PFSK-1 (cell line): ENCODE data around the gene FANCC.

Source experiments
- FOXP2 ChIP-seq: optimal IDR thresholded peaks from 2 replicates; pipeline ENCODE3; 2011; ENCODE audit warnings: borderline replicate concordance, control low read depth, inconsistent platforms; ENCODE audit not compliant: insufficient read depth; ENCODE audit errors: extremely low read length, extremely low read depth
- POLR2AphosphoS5 ChIP-seq: IDR thresholded peaks from 2 replicates; pipeline ENCODE4 v1.6.1; 2012; ENCODE audit warnings: low read depth, mild to moderate bottlenecking, control low read depth, low read length, moderate library complexity
- REST ChIP-seq, 2 experiments: IDR thresholded peaks; 2 replicates each; pipeline versions ENCODE4 v1.6.1 to v1.8.0; 2011 to 2012; ENCODE audit warnings: low read depth in 2 of 2, low read length in 2 of 2, control low read depth in 1 of 2, inconsistent platforms in 1 of 2, mild to moderate bottlenecking in 1 of 2, moderate library complexity in 1 of 2; ENCODE audit not compliant: insufficient read depth in 1 of 2
- SIN3A ChIP-seq: IDR thresholded peaks from 2 replicates; pipeline ENCODE4 v1.6.1; 2012; ENCODE audit warnings: mild to moderate bottlenecking, low read length, moderate library complexity, borderline replicate concordance; ENCODE audit not compliant: insufficient read depth
- TAF1 ChIP-seq: IDR thresholded peaks from 2 replicates; pipeline ENCODE4 v1.6.1; 2012; ENCODE audit warnings: low read length, control low read depth, borderline replicate concordance; ENCODE audit not compliant: insufficient read depth

Gene FANCC

GRCh38 chr9:95182854-95183563 lies 134.5 kb downstream of the FANCC start:
- TF ChIP-seq POLR2AphosphoS5, result no peak

GRCh38 chr9:95181835-95182234 lies 135.7 kb downstream of the FANCC start:
- TF ChIP-seq REST (IDR thresholded peaks at IDR 0.05; ENCODE audit: insufficient read depth in 1 of 2, low read depth in 2 of 2, low read length in 2 of 2), result no peak
- TF ChIP-seq TAF1, result no peak
- no peak for TF ChIP-seq POLR2AphosphoS5
- TF ChIP-seq SIN3A, result no peak
- TF ChIP-seq FOXP2, result no peak

GRCh38 chr9:95181226-95181818 lies 136.2 kb downstream of the FANCC start:
- TF ChIP-seq TAF1 (no peak), SIN3A (no peak), REST (IDR thresholded peaks at IDR 0.05; ENCODE audit: insufficient read depth in 1 of 2, low read depth in 2 of 2, low read length in 2 of 2) (no peak), POLR2AphosphoS5 (no peak), FOXP2 (no peak)

- TF ChIP-seq REST (IDR thresholded peaks at IDR 0.05; ENCODE audit: insufficient read depth in 1 of 2, low read depth in 2 of 2, low read length in 2 of 2), result no peak
- TF ChIP-seq TAF1, result no peak
- no peak for TF ChIP-seq POLR2AphosphoS5
- no peak for TF ChIP-seq SIN3A
- no peak for TF ChIP-seq FOXP2
Observed at GRCh38 chr9:95177617-95178016, 139.9 kb downstream of the FANCC start.

GRCh38 chr9:95176755-95177319 lies 140.7 kb downstream of the FANCC start:
- TF ChIP-seq SIN3A, result no peak
- TF ChIP-seq TAF1, result no peak
- TF ChIP-seq REST (IDR thresholded peaks at IDR 0.05; ENCODE audit: insufficient read depth in 1 of 2, low read depth in 2 of 2, low read length in 2 of 2), result no peak
- TF ChIP-seq FOXP2, result no peak
- no peak for TF ChIP-seq POLR2AphosphoS5
